Rectal smooth muscle tissue (tissue), 1 donor: Measurements from ENCODE around the gene ANGEL2.

ENCODE experiments used
- H3K27ac ChIP-seq: one replicate; pipeline ENCODE4 v1.7.0; 2013; ENCODE audit warnings: low read depth, low read length, inconsistent platforms
- H3K27me3 ChIP-seq: one replicate; pipeline ENCODE4 v1.7.0; 2013; ENCODE audit warnings: low read length; ENCODE audit not compliant: control insufficient read depth, insufficient read depth
- H3K36me3 ChIP-seq: one replicate; pipeline ENCODE4 v1.7.0; 2013; ENCODE audit warnings: low read length; ENCODE audit not compliant: control insufficient read depth, insufficient read depth
- H3K4me1 ChIP-seq: one replicate; pipeline ENCODE4 v1.7.0; 2013; ENCODE audit warnings: low read length; ENCODE audit not compliant: control insufficient read depth, insufficient read depth
- H3K4me3 ChIP-seq: one replicate; pipeline ENCODE4 v1.7.0; 2013; ENCODE audit warnings: low read length
- H3K9ac ChIP-seq: one replicate; pipeline ENCODE4 v1.7.0; 2013; ENCODE audit warnings: low read length

Gene ANGEL2, protein sequence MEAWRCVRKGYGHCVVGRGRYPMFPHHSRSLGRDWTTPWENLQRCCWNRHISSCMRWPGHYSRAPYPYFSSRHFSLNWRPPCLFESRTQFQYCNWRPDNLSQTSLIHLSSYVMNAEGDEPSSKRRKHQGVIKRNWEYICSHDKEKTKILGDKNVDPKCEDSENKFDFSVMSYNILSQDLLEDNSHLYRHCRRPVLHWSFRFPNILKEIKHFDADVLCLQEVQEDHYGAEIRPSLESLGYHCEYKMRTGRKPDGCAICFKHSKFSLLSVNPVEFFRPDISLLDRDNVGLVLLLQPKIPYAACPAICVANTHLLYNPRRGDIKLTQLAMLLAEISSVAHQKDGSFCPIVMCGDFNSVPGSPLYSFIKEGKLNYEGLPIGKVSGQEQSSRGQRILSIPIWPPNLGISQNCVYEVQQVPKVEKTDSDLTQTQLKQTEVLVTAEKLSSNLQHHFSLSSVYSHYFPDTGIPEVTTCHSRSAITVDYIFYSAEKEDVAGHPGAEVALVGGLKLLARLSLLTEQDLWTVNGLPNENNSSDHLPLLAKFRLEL

DNA sequence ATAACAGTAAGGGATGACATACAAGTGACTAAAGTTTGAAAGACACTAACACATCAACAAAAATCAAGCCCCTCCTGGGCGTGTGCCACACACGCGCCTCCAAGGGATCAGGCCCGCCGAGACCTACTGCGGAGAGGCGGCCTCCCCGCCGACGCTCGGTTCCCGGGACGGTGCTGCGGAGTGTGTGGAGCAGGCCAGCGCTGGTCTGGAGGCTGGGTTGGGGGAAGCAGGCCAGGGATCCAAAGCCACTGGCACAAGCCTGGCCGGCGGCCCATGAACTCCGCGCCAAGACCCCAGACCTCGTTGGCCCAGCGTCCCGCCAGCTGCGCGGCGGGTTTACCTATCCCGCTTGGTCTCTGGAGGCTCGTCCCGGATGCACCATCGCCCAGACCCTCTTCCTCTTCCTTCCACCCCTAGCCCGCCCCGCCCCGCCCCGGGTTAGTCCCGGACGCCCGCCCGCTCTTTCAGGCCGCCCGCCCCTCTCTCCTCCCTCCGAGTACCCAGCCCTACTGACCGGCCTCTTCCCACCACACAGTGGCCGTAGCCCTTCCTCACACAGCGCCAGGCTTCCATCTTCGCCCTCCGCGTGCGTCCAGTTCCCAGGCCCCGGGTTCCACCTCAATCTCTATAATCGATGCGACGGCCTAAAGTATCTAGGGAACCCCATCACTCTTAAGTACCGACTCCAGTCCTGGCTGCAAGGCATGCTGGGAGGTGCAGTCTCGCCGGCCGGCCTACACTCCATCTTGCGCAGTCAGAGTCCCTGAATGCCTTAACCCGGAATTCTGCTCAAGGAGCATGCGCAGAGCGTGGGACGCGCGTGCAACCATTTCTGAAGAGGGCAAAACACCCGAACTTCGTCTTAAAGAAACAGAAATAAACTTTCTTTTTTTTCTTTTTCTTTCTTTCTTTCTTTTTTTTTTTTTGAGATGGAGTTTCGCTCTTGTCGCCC, at the start of gene ANGEL2:
Gene ANGEL2 (minus strand): TSS at position 769 of the 952 bp plus-strand sequence. CDS start 196 bp downstream, at position 573.
- no peaks in the 10 kb centered on the region for H3K27me3 ChIP-seq

DNA sequence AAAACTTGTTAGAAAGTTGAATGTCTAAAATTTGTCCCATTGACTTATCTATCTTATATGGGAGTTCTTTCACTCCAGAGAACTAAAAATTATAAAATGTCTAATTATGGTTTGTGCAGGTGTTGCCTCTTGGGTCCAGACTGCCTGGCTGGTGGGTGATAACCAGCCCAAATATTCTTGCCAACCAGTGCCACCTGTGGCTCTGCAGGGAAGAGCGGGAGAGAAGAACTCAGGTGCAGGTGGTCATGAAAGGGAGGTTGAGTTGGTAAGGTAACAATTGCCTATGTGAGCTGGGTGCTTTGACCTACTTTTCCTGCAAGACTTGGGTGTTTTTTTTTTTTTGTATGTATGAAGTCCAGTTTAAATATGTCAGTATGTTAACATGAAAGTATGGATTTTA, 45.6 kb upstream of the ANGEL2 start:
- H3K27me3 ChIP-seq = no peaks in the 10 kb centered on the region
- no peaks in the 10 kb centered on the region for H3K4me1 ChIP-seq
- no peak overlapping the region for H3K27ac ChIP-seq
- no peak overlapping the region for H3K9ac ChIP-seq
- no peaks in the 10 kb centered on the region for H3K36me3 ChIP-seq
- H3K4me3 ChIP-seq = no peak overlapping the region

More for the DNA sequence above, at the start of gene ANGEL2:
- Histone ChIP-seq H3K9ac (peak within 1 kb of the TSS; percentile 83), H3K36me3 (peaks cover 4% of the 10 kb centered on the region), H3K4me3 (peak within 1 kb of the TSS; percentile 98), H3K27ac (peak within 1 kb of the TSS; percentile 91), H3K4me1 (peaks cover 8% of the 10 kb centered on the region)

DNA sequence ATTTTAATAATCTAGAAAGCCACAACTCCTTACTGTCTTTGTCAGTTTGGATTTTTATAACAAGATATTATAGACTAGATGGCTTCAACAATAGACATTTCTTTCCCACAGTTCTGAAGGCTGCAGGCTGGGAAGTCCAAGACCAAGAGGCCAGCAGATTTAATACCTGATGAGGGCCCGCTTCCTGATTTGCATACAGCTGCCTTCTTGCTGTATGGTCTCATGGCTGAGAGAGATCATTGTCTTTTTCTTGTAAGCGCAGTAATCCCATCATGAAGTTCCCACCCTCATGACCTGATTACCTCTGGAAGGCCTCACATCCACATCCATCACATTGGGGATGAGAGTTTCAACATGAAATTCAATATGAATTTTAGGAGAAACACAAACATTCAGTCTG, 45.2 kb upstream of the ANGEL2 start:
- Histone ChIP-seq H3K27ac (no peak overlapping the region), H3K36me3 (no peaks in the 10 kb centered on the region), H3K27me3 (no peaks in the 10 kb centered on the region), H3K9ac (no peak overlapping the region), H3K4me3 (no peak overlapping the region), H3K4me1 (no peaks in the 10 kb centered on the region)

DNA sequence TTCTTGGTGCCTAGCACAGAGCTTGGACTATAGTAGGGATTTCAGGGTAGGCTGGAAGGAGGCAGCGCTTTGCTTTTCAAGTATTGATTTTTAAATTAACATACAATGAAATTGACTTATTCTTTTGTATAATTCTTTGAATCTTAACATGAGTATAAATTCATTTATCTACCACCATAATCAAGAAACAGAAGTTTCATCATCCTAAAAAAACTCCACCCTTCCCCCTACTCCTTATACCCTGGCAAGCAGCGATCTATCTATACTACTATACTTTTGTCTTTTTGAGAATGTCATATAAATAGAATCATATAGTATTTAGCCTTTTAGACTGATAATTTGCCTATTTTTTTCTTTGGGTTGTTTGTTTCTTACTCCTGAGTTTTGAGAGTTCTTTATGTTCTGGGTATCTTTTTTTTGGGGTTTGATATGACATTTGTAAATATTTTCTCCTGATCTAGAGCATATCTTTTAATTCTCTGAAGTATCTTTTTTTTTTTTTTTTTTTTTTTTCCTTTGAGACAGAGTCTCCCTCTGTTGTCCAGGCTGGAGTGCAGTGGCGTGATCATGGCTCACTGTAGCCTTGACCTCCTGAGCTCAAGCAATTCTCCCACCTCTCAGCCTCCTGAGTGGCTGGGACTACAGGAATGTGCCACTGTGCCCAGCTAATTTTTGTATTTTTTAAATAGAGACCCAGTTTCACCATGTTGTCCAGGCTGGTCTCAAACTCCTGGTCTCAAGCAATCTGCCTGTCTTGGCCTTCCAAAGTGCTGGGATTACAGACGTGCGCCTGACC, 41.8 kb upstream of the ANGEL2 start:
- Histone ChIP-seq H3K4me3 (no peak overlapping the region), H3K36me3 (no peaks in the 10 kb centered on the region), H3K4me1 (no peaks in the 10 kb centered on the region), H3K9ac (no peak overlapping the region), H3K27me3 (no peaks in the 10 kb centered on the region), H3K27ac (no peak overlapping the region)

DNA sequence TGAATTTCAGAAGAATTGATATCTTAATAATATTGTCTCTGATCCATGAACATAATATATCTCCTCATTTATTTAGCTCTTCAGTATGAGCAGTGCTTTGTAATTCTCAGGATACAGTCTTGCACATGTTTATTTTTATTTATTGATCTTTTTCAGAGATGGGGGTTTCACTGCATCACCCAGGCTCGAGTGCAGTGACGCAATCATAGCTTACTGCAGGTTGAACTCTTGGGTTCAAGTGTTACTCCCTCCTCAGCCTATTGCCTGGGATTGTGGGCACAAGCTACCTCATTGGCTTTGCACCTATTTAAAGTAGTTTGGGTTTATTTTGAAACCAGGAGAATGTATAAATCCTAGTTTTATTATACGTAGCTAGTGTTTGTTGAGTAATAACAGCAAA, 40.1 kb upstream of the ANGEL2 start:
- Histone ChIP-seq H3K9ac (no peak overlapping the region), H3K36me3 (no peaks in the 10 kb centered on the region), H3K27me3 (no peaks in the 10 kb centered on the region), H3K4me1 (peaks cover 4% of the 10 kb centered on the region), H3K4me3 (no peak overlapping the region), H3K27ac (no peak overlapping the region)

DNA sequence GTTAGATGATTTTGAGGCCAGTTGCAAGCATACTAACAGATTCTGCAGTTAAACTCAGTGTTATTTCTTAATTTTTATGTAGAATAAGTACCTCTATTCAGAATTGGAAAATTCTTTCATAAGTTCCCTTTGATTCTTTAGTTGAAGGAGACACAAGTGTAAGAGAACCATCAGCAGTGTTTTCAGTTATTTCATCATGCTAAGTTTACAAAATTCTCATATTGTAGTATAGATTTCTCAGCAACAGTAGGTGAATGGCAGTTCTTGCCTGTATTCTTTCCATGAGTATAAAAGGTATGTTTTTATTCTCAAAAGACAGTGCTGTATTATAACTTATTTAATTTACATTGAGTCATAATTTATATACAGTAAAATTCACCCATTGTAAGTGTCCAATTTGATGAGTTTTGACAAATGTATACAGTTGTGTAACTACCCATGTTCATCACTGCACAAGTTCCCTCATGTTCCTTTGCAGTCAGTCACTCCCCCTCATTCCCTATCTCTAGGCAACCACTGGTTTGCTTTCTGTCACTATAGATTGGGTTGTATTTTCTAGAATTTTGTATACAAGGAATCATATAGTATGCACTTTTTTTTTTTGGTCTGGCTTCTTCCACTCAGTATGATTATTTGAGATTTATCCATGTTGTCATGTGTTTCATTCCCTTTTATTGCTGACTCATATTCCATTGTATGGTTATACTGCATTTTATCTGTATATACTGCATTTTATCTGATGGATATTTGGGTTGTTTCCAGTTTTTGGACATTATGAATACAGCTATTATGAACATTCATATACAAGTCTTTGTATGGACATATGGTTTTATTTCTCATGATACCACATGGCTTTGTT, 39.3 kb upstream of the ANGEL2 start:
- H3K36me3 ChIP-seq = no peaks in the 10 kb centered on the region
- H3K4me3 ChIP-seq = no peak overlapping the region
- no peak overlapping the region for H3K27ac ChIP-seq
- no peaks in the 10 kb centered on the region for H3K27me3 ChIP-seq
- no peak overlapping the region for H3K9ac ChIP-seq
- H3K4me1 ChIP-seq = peaks cover 8% of the 10 kb centered on the region

DNA sequence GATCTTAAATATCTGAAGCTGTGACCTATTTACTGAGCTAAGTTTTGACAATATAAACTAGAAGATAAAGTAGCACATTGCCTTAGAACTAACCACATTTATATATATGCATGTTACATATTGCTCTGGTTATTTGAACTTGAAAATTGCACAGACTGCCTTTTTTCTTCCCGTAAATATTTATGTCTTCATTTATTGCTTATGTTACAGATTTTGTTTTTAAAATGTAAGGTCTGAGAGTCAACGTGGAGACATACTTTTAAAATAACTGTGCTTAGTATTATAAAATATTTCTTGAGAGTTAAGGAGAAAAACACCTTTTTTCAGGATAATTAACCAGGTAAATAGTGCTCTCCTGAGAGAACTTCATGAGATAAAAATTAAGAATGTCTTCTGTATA, 38.5 kb upstream of the ANGEL2 start:
- no peaks in the 10 kb centered on the region for H3K36me3 ChIP-seq
- H3K27ac ChIP-seq = no peak overlapping the region
- no peak overlapping the region for H3K4me3 ChIP-seq
- H3K27me3 ChIP-seq = peaks cover 4% of the 10 kb centered on the region
- H3K9ac ChIP-seq = no peak overlapping the region
- H3K4me1 ChIP-seq = peaks cover 8% of the 10 kb centered on the region

DNA sequence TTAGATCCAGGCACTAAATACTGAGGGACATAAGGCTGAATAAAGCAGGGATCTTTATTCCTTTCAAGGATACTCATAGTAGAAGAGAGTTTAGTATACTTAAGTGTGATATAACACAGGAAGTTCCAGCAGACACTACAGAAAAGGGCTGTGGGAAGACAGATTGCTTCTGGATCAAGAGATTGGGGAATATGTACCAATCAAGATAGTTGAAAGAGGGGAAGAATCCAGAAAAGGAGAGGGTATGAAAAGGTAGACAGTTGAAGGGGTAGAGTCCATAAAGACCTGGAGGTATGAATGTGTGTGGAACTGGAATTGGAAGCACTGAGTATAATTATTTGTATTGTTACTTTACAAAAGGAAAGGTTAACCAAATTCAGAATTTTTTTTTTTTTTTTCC, 37.8 kb upstream of the ANGEL2 start:
- Histone ChIP-seq H3K4me1 (peaks cover 8% of the 10 kb centered on the region), H3K36me3 (no peaks in the 10 kb centered on the region), H3K27ac (no peak overlapping the region), H3K9ac (no peak overlapping the region), H3K27me3 (peaks cover 4% of the 10 kb centered on the region), H3K4me3 (no peak overlapping the region)

DNA sequence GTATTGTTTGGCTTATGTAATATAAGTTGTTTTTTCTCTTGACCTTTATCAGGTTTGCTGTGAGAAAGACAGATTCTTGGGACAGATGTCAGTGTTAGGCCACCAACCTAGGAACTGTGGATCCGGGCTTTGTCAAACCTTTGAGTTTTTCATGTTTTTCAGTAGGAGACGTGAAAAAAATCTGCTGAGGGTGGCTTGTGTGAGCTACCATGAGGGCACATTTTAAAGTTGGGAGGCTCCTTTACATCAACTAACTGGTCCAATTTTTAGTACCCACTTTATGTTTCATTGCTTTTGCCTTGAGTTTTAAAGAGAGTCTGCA, 36.2 kb upstream of the ANGEL2 start:
- peak overlapping the region; percentile 95 for H3K4me3 ChIP-seq
- H3K4me1 ChIP-seq = peaks cover 8% of the 10 kb centered on the region
- H3K27ac ChIP-seq = no peak overlapping the region
- no peaks in the 10 kb centered on the region for H3K36me3 ChIP-seq
- H3K9ac ChIP-seq = peak overlapping the region; percentile 68
- H3K27me3 ChIP-seq = peaks cover 4% of the 10 kb centered on the region

DNA sequence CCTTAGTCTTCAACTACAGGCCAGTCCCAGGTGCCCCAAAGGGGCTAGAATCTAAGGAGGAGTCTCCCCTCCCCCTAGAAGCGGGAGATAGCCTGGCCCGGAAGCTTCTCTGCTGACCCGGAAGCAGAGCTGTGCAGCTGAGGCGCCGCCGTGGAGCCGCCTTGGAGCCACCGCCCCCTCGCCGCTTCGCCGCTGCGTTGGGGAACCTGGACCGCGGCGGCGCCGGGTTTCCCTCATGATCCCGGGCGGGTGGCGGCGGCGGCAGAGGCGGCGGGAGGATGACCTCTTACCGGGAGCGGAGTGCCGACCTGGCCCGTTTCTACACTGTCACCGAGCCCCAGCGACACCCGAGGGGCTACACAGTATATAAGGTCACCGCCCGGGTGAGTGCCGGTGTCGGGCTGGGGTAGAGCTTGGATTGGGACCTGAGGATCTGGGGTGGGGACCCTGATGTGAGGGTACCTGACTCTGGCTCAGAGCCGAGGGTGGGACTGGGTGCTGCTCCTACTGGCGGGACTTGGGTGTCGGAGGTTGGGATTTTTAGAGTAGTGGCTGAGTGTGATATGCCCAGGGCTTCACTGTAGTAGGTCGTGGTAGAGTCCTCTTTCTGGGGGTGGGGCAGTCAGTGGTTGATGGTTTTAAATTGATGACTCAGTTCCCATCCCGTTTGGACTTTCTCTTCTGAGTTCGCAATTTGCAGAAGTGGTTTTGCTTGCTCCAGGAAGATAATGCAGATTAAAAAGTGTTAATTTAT, 35.6 kb upstream of the ANGEL2 start, which contains the start of gene RPS6KC1:
Gene RPS6KC1 (plus strand): TSS at position 115 of the 754 bp plus-strand sequence. CDS start 164 bp downstream, at position 279.
- H3K4me1 ChIP-seq = peaks cover 8% of the 10 kb centered on the region
- H3K36me3 ChIP-seq = no peaks in the 10 kb centered on the region
- peaks cover 4% of the 10 kb centered on the region for H3K27me3 ChIP-seq
- H3K4me3 ChIP-seq = peak within 1 kb of the TSS; percentile 95
- H3K9ac ChIP-seq = peak within 1 kb of the TSS; percentile 68
- peak within 1 kb of the TSS; percentile 83 for H3K27ac ChIP-seq

DNA sequence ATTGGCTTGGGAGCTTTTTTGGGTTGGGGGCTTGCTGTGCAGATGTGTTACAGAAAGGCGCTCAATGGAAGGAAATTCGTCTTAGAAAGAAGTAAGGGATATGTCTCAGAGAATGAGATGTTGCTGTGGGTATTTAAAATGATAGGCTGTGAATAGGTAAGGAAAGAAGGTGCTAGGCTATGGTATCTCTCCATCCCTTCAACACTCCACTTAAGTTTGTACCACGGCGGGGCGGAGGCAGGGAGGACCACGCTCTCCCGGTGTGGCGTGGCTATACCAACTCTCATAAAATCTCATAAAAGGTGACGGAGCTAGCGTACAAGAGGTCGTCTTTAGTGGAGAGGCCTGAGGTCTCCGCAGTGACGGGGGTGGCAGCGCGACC, 35.1 kb upstream of the ANGEL2 start:
- Histone ChIP-seq H3K4me3 (peak overlapping the region; percentile 95), H3K27ac (peak overlapping the region; percentile 83), H3K4me1 (peaks cover 8% of the 10 kb centered on the region), H3K27me3 (peaks cover 4% of the 10 kb centered on the region), H3K9ac (no peak overlapping the region), H3K36me3 (no peaks in the 10 kb centered on the region)
